HL-60 (cell line): ENCODE results near the gene CD58.

Experiments
- POLR2AphosphoS5 ChIP-seq: IDR thresholded peaks from 2 replicates; pipeline ENCODE4 v1.6.1; 2012; ENCODE audit warnings: low read depth
- TF ChIP-seq, protein P1 (sequence below): IDR thresholded peaks from one replicate; pipeline ENCODE4 v1.5.1; 2011; ENCODE audit warnings: low read length, control low read depth, inconsistent platforms; ENCODE audit not compliant: insufficient read depth

DNA sequence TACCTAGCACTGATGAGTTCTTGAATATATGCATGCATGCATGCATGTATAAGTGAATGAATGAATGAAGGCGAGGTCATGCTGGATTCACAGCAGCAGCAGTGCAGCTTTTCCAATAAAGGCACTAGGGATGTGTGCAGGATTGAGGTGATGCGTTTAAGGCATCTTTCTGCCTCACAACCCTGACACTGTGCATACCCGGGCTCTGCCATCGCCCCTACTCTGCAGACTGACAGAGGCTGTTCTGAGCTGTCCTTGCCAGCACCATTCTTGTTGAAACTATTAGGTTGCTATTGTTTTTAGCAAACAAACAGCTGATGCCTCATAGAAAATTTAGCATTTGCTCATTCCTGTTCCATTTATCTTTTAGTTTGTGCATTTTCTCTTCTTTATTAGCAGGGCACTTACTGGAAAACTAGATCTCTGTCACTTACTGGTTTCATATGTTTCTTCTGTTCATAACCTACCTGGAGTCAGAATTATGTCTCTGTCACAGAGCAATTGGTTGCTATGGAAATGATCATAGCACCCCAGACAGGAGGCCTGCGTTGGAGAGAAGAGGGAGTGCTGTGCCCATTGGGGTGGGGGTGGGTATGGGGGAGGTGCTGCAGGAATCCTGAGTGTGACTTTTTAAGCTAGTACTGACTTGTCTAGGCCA, 79.0 kb downstream of the CD58 start:
- no peak for TF ChIP-seq POLR2AphosphoS5
- TF ChIP-seq, protein P1, sequence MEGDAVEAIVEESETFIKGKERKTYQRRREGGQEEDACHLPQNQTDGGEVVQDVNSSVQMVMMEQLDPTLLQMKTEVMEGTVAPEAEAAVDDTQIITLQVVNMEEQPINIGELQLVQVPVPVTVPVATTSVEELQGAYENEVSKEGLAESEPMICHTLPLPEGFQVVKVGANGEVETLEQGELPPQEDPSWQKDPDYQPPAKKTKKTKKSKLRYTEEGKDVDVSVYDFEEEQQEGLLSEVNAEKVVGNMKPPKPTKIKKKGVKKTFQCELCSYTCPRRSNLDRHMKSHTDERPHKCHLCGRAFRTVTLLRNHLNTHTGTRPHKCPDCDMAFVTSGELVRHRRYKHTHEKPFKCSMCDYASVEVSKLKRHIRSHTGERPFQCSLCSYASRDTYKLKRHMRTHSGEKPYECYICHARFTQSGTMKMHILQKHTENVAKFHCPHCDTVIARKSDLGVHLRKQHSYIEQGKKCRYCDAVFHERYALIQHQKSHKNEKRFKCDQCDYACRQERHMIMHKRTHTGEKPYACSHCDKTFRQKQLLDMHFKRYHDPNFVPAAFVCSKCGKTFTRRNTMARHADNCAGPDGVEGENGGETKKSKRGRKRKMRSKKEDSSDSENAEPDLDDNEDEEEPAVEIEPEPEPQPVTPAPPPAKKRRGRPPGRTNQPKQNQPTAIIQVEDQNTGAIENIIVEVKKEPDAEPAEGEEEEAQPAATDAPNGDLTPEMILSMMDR = no peak
